HL-60 (cell line): Measurements from ENCODE around the gene PYGB.

Experiments used
- DNase-seq, 2 experiments: peaks; one replicate each; pipeline ENCODE4 v3.0.0-alpha.2; 2010 to 2020; ENCODE audit warnings: low read depth in 1 of 2, low spot score in 1 of 2
- H3K27ac ChIP-seq: fragments of 250-450 bp; sonication (Bioruptor Pico); replicated peaks from 2 replicates; pipeline ENCODE4 v1.5.1; 2020; ENCODE audit warnings: mild to moderate bottlenecking, moderate library complexity
- H3K27me3 ChIP-seq: fragments of 250-450 bp; sonication (Bioruptor Pico); 2 replicates; pipeline ENCODE4 v1.5.1; 2021; ENCODE audit warnings: mild to moderate bottlenecking, moderate library complexity; ENCODE audit not compliant: insufficient read depth, poor library complexity, severe bottlenecking
- H3K4me3 ChIP-seq: replicated peaks from 2 replicates; pipeline ENCODE4 v1.5.1; 2011; ENCODE audit warnings: mild to moderate bottlenecking, control low read depth, low read length; ENCODE audit not compliant: insufficient read depth
- GABPA ChIP-seq: IDR thresholded peaks from 2 replicates; pipeline ENCODE4 v1.6.1; 2012; ENCODE audit warnings: low read depth
- POLR2AphosphoS5 ChIP-seq: IDR thresholded peaks from 2 replicates; pipeline ENCODE4 v1.6.1; 2012; ENCODE audit warnings: low read depth
- SPI1 ChIP-seq: IDR thresholded peaks from 2 replicates; pipeline ENCODE4 v1.6.1; 2012; ENCODE audit warnings: low read depth, mild to moderate bottlenecking, borderline replicate concordance
- TF ChIP-seq, protein P1 (sequence below): IDR thresholded peaks from 2 replicates; pipeline ENCODE4 v1.6.1; 2012; ENCODE audit warnings: low read depth; ENCODE audit not compliant: insufficient replicate concordance
- TF ChIP-seq, protein P2 (sequence below): IDR thresholded peaks from one replicate; pipeline ENCODE4 v1.5.1; 2011; ENCODE audit warnings: low read length, control low read depth, inconsistent platforms; ENCODE audit not compliant: insufficient read depth

PYGB gene

DNA sequence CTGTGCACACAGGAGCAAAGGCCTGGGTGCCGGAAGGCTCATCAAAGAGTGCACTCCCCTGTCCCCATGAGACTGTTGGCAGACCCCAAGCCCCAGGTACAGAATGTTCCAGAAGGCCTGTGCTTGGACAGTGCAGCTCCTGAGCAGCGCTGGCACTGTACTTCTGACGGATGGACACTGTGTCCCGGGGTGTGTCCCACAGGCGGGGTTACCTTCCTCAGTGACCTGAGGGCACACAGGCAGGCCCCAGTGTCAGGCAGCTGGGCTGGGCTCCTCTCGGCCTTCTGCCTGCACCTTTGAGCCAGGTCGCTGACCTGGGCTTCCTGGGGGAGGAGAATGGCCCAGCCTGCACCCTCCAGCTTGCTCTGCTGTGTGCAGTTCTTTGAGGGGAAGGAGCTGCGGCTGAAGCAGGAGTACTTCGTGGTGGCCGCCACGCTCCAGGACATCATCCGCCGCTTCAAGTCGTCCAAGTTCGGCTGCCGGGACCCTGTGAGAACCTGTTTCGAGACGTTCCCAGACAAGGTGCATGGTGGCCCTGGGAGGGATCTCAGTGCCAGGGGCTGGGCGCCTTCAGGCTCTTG is 30.1 kb downstream of the PYGB start:
- Histone ChIP-seq H3K27me3 (no peaks in the 10 kb centered on the region), H3K27ac (no peak overlapping the region), H3K4me3 (no peak overlapping the region)
- no peak for DNase-seq
- TF ChIP-seq, protein P1, sequence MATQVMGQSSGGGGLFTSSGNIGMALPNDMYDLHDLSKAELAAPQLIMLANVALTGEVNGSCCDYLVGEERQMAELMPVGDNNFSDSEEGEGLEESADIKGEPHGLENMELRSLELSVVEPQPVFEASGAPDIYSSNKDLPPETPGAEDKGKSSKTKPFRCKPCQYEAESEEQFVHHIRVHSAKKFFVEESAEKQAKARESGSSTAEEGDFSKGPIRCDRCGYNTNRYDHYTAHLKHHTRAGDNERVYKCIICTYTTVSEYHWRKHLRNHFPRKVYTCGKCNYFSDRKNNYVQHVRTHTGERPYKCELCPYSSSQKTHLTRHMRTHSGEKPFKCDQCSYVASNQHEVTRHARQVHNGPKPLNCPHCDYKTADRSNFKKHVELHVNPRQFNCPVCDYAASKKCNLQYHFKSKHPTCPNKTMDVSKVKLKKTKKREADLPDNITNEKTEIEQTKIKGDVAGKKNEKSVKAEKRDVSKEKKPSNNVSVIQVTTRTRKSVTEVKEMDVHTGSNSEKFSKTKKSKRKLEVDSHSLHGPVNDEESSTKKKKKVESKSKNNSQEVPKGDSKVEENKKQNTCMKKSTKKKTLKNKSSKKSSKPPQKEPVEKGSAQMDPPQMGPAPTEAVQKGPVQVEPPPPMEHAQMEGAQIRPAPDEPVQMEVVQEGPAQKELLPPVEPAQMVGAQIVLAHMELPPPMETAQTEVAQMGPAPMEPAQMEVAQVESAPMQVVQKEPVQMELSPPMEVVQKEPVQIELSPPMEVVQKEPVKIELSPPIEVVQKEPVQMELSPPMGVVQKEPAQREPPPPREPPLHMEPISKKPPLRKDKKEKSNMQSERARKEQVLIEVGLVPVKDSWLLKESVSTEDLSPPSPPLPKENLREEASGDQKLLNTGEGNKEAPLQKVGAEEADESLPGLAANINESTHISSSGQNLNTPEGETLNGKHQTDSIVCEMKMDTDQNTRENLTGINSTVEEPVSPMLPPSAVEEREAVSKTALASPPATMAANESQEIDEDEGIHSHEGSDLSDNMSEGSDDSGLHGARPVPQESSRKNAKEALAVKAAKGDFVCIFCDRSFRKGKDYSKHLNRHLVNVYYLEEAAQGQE = no peak
- no peak for TF ChIP-seq SPI1
- no peak for TF ChIP-seq GABPA
- TF ChIP-seq, protein P2, sequence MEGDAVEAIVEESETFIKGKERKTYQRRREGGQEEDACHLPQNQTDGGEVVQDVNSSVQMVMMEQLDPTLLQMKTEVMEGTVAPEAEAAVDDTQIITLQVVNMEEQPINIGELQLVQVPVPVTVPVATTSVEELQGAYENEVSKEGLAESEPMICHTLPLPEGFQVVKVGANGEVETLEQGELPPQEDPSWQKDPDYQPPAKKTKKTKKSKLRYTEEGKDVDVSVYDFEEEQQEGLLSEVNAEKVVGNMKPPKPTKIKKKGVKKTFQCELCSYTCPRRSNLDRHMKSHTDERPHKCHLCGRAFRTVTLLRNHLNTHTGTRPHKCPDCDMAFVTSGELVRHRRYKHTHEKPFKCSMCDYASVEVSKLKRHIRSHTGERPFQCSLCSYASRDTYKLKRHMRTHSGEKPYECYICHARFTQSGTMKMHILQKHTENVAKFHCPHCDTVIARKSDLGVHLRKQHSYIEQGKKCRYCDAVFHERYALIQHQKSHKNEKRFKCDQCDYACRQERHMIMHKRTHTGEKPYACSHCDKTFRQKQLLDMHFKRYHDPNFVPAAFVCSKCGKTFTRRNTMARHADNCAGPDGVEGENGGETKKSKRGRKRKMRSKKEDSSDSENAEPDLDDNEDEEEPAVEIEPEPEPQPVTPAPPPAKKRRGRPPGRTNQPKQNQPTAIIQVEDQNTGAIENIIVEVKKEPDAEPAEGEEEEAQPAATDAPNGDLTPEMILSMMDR = no peak
- no peak for TF ChIP-seq POLR2AphosphoS5

DNA sequence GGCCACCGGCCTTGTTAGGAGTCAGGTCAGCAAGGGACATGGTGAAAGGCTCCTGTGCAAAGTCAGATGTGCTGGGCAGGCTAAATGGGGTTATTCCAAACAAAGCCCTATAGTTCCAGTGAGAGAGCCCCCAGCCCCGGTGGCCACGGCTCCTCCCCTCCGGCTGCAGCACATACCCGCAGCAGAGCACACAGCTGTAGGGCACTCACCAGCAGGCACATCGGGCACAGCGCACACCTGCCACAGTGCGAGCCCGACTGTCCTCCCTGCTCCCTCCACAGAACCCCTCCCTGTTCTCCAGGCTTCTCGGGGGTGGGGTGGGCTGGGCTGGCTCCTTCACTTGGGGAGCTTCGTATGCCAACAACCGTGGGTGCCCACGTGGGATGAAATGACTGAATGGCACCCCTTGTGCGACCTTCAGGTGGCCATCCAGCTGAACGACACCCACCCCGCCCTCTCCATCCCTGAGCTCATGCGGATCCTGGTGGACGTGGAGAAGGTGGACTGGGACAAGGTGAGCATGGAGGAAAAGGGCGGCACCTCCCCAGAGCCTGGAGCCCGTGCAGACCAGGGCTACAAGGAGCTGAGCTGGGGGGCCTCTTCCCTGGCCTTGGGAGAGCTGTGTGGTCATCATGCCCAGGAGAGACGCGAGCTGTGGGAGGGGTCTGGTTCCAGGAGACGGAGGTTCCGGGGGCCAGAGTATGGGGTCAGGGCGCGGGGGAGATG is 30.9 kb downstream of the PYGB start:
- H3K4me3 ChIP-seq = no peak overlapping the region
- no peak for DNase-seq
- no peak overlapping the region for H3K27ac ChIP-seq
- H3K27me3 ChIP-seq = no peaks in the 10 kb centered on the region
- TF ChIP-seq, protein P2 = no peak
- TF ChIP-seq POLR2AphosphoS5 (no peak), GABPA (no peak)

DNA sequence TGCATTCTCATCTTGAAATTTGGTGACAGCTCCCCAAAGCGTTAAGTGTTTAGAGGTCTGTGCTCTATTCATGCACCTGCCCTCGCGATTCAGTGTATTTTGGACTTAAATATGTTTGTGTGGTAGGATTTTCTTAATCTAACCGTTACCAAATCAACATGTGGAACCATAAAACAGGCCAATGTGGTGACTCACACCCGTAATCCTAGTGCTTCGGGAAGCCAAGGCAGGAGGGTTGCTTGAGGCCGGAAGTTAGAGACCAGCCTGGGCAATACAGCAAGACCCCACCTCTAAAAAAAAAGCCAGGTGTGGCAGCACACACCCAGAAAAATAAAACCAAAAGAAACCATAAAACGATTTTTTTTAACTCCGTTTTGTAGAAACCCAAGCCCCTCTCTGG is 31.5 kb downstream of the PYGB start:
- no peak overlapping the region for H3K27ac ChIP-seq
- TF ChIP-seq POLR2AphosphoS5 (no peak), GABPA (no peak), SPI1 (no peak)
- TF ChIP-seq, protein P1 = no peak
- TF ChIP-seq, protein P2 = no peak

More for the DNA sequence above, 31.5 kb downstream of the PYGB start:
- DNase-seq = no peak
- Histone ChIP-seq H3K27me3 (no peaks in the 10 kb centered on the region), H3K4me3 (no peak overlapping the region)
